ENCODE measurements around the gene TRPM3.

Gene TRPM3

DNA sequence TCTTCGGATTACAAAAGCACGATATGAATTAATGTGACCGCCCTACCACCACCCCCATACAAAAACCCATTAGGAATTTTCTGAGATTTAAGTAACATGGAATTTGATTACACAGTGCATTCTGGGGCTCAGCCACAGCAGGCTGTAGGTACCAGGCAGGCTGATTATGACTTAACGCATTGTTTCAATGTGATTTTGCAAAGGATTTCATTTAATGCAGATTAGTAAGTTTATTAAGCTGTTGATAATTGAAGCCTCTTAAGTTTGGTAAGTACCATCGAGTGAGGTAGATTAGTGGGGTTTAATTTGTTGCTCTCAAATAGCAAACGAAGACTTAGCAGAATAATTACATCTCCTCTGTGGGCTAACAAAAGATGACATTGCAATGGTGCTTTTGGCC is 240.1 kb downstream of the TRPM3 start:
- no peak for DNase-seq

DNA sequence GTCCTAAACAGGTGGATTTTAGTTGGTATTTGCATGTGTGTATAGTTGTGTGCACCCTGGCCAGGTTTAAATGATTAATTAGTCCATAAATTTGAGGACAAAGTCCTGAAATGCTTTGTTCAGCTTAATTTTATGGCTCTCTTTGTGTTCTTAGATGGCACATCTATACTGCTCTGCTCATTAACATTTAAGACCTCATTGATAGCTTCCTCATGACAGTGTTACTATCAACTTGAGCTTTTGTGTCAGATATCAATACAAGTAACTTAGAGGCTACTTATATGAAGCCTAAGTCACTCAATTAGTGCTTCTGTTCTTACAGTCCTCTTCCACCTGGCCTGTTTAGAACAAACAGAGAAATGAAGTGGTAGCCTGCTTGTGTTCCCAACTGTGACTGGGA is 240.9 kb downstream of the TRPM3 start:
- DNase-seq: no peak

DNA sequence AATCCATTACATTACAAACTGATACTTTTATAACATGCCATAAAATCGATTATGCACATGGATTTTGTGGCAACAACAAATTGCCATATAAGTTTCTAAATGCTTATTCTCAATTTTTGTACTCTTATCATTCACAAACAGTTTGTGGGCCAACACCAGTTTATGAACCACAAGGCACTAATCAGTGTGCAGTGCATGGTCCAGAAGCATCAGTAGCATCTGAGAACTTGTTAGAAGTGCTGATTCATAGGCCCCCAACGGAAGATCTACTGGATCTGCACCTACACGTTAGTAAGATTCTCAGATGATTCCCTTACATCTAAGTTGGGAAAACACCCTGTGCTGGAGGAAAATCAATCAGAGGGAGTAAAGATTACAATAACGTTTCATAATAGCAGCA is 242.8 kb downstream of the TRPM3 start:
- peak; percentile 53 for DNase-seq

DNA sequence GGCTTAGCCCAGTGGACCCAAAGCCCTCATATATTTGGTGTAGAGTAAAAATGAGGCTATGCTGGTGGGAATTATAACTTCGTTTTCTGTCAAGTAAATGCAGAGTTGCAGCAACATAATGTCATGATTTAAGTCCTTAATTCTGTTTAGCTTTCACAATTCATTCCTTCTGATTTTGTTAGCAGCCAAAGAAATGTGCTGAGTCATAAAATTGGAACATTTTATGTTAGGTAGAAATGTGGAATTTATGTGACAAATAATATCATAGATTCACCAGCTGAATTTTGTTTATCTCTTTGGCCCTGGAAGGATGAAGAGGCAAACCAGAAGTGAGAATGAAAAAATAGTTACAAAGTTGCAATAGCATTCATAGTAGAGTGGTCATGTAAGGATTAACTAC is 247.0 kb downstream of the TRPM3 start:
- no peak for DNase-seq

DNA sequence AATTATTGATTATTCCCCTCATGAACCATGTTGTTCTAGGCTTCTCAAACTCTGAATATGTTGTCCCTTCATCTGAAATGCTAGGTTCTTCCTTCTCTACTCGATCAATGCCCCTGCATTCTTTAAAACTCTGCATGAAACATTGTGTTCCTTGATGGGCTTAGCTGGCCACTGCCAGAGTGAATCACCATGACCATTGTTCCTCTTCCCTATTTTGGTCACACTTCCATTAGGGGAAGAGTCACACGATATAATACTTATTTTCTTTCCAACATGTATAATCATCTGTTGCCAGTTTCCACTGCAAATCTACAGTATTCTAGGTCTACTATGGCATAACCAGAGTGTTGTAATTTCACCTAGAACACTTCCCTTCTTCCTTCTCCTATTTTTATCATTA is 247.9 kb downstream of the TRPM3 start:
- DNase-seq: no peak

DNA sequence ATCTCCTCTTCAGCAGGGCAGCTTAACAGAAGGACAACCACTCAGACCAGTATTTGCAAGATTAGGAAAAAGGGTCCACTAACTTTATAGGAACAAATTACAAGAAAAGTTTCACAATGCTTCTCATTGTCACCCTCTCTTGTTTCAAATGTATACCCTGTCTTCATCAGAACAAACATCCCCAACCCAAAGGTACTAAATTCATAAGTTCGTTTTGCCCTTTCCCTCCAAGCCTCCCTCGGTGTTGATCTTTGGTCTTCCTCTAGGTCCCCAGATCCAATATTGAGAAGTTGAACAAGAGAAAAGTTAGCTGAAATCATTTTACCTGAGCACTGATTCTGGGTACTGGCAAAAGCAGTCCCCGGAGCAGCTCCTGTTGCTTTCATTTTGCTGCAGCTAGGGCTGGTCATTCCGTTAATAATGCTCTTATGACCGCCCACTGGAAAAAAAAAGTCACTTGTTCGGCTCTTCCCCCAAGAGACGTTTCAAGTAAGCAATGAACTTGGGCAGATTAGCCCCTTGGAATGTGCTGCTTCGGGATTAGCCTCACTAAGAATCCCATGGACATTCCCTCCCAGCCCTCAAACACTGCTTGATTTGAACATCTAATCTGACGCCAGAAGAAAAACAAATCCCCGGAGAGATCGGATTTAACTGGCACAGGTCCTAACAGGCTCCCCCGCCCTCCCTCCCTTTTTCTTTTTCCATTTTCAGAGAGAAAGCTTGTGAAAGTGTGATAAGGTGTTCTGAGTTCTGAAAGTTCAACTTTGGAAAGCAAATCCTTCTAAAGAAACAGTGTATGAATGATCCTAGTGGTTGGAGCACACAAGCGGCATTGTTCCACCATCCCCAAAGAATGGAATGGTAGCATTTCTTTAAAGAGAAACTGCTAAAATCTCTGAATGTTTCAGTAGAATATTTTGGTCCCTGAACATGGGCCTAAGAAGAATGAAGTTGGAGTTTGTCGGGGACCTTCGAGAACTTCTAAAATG is 252.5 kb downstream of the TRPM3 start:
- DNase-seq: no peak

DNA sequence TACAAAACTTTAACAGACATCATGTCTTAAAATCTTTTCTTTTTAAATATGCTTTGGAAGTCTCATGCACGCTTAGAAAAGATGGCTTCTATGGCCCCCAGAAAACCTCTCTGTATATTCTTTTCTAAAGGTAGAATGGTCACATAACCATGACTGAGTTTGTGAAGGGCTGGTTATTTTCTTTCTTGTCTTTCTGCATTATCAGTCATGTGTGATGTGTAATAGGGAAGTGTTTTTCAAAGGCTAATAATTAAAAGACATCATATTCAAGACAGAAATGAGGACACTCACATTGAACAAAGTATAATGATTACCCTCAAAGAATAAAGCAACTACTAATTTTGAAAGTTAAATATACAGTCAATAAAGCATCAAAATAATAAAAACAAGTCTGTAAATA is 253.4 kb downstream of the TRPM3 start:
- DNase-seq: no peak

DNA sequence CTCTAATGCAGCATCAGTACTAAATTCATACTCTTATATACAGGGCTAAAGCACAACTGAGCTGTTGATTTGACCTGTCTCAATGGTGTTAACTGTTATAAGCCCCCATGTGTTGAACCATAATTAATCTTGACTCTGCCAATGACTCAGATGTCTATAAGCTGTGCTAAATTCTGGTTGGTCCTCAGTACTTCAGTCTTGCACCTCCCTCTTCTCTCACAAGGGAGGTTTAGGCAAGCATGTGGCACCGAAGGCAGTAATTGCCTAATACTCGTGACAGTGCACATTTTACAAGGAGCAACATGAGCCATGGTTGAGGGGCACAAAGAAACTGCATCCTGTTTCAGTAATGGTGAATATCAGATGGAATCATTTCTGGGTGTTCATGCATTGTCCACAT is 255.9 kb downstream of the TRPM3 start:
- DNase-seq: no peak

DNA sequence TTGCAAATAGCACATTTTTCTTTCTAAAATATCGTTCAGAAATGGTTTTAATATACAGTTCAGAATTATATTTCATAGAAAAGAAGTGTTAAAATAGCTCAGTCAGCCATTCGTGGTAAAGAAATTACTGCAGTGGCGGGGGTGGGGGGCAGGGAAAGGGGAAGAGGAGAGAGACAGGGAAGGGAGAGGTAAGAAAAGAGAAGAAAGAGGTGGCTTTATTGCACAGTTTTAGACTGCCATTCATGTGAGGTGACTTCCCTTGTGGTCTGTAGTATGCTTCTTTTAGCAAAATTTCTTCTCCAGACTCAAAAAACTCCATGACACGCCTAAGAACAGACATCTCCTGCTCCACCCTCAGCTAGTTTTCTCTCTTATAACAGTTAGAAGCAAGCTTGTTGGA is 259.6 kb downstream of the TRPM3 start:
- DNase-seq: no peak

DNA sequence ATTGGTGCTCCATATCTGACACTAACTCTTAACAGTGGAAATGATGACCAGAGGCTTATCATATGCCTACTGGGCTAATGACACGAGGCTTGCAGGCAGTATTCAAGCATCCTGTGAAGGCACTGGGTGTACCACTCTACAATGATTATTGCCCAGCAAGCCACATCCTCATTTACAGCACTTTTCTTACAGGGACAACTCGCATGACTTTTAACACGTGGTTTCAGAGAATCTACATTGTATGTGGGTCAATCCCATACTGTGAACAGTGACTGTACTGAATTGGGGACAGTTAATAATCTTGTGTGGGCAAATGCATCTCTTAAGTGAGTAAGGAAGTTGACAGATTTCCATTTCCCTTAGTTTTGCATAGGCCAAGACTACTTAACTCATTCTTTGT is 260.0 kb downstream of the TRPM3 start:
- no peak for DNase-seq

DNA sequence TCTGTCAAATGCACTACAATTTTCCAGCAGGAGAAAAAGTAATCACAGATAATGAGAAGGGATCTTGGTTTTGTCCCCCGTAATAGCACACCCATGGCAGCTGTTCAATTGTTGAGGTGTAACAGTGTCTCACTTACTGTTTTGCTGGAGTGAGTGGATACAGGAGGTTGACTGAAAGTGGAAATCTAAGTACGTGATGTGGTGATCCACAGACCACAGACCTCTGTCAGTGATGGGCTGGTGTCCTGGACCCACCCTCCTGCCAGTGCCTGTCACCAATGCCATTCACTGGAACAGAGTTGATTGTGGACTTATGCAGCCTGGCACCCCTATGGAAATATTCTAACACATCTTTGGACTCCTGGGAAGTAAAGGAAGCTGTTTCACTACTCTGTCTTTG is 261.7 kb downstream of the TRPM3 start:
- DNase-seq: no peak

DNA sequence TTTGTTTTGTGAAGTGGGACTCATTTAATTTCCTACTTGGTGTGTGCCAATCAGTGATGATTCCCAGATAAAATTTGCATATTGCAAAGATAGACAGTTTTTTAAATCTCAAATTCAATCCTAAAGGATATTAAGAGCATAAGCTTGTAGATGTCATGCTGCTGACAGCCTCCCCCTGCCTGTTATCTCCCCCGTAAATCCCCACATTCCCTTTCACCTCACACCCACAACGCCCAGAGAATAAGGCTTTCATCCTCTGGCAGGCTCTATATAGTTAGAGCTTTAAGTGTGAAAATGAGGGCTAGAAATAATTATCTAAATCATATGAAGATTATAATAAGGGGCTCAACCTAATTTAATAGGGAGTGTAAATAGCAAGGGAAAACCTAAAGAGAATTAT is 265.0 kb downstream of the TRPM3 start:
- no peak for DNase-seq

DNA sequence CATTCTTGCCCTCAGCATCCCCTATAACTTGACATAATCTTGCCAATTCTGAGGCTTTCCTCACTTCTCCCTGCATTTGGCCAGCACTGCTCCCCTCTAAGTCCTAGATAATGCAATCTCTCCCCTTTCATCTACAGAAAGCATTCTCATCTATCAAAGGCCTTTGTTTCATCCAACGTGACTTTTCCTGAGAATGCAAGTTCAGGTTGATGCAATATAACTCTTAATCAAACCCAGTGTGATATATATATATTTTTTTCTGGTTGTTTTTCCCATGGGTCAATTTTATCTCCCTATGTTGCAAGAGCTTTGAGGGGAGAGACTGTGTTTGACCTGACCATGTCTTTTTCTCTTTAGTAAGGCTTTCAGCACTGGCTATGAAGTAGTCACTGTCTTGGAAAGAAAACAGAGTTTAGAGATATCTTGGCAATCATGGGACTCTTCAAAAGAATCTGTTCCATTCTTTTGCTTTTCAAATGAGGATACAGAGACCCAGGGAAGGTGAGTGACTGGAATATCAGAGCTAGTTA is 268.6 kb downstream of the TRPM3 start:
- DNase-seq: no peak

DNA sequence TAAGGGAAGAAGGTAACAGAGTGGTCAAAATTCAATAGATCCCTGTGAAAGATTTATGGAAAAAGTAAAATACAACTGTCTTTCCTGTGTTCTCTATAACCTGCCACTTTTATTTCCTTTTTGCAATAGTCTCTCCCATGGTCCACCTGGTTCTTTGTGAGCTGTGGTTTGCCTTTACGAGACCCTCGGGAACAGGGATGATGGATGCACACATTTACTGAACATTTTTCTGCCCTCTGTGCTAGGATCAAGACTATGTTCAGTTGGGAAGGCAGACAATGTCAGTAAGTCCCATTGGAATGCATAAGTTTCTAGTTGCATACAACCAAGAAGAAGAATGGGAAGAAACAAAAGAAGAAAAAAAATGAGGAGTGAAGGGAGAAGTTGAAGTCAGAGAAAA is 281.2 kb downstream of the TRPM3 start:
- DNase-seq: no peak

DNA sequence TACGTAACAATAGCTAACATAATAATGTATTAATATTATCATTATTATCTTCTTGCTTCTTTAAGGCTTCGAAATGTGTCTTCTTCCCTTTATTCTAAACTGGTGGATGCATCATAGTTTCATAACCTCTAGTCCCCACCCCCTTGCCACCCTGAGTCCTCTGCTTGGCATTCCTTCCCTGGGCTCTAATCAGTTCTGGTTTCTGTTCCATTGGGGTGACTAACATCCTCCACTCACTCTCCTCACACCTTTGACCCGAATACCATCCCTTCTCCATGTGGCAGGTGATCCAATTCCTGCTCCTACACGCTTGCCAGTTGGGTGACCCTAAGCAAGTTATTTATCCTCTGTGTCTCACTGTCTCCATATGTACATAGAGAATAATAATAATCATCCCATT is 286.1 kb downstream of the TRPM3 start:
- DNase-seq: no peak

DNA sequence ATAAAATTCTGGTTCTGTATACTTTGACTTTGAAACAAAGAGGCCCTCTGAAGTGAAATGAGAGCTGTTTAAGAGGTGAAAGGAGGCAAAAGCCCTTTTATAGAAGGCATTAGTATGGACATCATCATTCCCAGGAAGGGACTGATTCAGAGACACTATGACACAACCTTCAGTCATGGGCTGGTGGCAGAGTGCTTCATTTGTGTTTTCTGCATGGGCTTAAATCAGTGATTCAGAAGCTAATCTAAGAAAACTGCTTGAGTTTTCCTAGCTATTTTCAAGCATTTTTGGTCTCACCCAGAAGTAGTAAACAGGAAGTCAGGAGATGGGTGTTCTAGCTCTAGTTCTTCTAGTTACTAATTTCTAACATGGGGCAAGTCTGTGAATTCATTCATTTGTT is 288.9 kb downstream of the TRPM3 start:
- DNase-seq: no peak

DNA sequence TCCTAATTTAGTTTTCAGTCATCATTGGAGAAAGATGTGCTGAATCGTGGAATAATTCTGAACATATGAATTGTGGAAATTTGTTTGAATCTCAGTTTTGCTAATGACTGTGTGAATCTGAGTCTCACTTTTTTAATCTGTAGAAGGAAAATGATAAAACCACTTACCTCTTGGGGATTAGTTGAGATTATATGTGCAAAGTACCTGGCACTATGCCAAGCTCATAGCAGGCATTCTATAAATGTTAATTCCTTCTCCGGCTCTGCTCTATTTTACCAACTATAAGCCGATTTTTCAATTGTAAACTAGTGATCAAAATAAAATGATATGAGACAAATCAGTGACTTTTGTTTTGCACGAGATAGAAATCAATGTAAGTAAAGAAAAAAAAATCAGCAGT is 290.8 kb downstream of the TRPM3 start:
- no peak for DNase-seq

DNA sequence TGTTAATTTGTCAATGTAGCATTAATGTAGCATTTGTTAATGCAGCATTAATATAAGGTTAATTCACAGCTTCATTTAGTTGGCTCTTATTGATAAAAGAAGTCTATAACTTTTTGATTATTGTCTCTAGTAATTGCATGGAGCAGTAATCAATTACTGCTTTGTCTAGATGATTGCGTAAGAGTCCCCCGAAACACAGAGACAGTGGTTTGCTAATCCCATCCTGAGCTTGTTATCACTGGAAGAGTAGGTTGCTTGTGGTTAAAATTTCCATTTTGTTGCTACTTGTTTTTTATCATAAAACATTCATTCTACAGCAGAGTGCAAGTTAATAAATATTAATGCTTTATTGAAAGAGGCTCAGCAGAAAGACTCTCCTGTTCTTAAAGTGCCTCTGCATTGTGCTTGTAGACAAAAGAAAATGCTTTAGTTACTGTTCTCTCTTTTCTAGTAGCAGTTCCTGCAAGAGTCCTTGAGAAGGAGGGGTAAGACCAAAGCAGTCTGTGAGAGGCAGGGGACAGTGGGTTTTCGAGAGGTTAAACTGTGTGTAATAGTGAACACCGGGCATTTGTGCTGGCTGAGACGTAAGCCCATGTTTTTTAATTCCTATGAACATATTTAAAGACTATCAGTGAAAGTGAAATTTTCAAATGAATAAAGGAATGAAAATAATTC is 291.7 kb downstream of the TRPM3 start:
- no peak for DNase-seq

DNA sequence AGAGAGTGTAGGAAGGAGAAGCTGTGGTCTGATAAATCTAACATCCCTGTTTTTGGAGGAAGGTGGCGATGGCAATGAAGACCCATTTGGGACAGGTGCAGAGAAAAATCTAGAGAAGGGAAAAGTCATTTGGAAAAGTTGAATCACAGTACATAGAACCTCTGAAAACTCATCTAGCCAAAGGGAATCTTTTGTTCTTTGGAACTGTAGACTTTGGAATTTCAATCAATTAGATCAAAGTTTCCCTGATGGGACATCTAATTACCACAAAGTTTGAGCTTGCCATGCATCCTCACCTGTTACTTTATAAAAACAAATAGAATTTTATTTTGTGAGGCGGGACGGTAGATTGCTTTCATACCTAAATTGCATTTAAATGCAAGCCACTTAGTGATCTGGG is 294.9 kb downstream of the TRPM3 start:
- no peak for DNase-seq

DNA sequence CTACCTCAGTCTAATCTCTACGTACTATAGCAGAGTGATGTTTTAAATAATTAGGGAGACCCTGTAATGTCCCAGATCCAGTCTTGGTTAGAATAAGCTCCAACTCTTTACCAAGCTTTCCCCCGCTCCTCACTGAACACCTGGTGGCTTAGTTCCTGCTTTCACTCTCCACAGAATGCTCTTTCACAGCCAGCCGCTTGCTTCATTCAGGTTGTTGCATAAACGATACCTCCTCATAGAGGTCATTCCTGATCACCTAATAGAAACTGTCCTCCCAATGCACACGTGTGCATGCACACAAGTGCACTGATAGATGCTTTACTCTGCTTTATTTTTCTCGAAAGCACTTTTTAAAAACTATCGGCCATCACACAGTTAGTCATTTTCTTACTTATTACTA is 298.1 kb downstream of the TRPM3 start:
- DNase-seq: no peak

DNA sequence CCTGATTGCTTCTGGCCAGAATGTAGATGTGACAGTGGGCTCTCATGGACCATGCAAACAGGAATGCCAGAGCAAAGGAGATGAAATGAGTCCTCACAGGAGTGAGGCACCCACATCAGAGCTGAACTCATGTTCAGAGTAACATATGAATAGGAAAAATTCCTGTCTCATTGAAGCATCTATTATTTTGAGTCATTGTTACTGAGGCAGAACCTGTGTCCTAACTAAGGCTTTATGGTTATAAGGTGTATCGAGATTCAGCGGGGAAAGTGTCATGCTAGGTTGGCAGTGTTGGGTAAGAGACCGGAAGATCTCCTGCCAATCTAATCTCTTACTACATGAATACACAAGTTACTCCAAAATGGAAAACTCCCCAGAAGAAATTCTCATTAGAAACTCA is 304.1 kb downstream of the TRPM3 start:
- DNase-seq: no peak

DNA sequence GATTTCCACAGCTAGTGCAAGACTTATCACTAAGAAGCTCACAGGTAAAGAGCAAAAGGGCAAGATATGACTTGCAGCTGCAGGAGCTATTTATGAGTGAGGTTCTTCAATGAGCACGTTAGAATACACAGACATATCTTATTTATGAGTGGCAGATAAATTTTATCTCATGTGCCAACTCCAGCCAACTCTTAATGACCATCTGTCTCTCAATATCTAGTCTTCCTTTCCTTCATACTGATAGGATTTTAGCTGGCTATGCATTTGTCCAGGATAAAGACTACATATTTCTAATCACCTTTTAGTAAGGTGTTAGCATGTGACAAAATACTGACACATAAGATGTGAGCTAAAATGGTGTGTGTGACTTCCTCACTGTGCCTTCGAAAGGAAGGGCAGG is 304.5 kb downstream of the TRPM3 start:
- no peak for DNase-seq

DNA sequence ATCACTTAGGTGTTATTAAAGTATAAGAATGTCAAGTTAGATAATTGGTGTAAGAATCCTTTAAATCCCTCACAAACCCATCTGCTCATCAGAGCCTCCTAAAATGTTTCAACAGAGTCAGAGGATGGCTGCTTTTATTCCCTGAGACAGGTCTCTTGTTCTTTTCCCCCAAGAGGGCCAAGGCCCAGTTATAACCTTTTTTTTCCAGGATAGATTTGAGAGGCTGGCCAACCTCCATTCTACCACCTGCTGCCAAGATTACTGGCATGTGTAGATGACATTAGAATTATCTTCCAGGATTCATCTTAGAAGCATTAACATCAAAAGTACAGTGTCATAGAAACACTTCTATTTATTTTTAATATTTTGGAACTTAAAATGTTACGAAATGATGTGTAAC is 305.1 kb downstream of the TRPM3 start:
- DNase-seq: no peak

DNA sequence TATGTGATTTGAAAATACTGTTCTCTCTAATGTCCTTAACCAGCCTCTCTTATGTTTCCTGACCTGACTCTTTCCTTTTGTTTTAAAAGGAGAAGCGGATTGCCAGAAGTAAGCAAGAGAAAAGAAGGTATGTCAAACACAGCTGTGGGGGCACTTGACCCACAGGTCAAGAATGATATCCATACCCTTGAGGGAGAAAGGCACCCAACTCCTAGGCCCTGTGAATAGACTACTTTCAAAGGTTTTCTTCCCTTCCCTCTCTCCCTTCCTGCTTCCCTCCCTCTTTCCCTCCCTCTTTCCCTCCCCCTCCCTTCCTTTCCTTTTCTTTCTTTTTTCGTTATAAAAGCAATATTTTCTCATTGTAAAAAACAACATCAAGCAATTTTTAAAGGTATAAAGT is 306.8 kb downstream of the TRPM3 start:
- no peak for DNase-seq
